GM21447 (cell line): ENCODE measurements around the gene ALDOA.

Source experiments
- ATAC-seq: cut with Tn5 transposase; IDR thresholded peaks from one replicate; pipeline ENCODE4 v1.9.1; 2021; ENCODE audit not compliant: unreplicated experiment

The ALDOA gene

GRCh38 chr16:30068750-30069610 is 3.4 kb downstream of the ALDOA start:
- no peak for ATAC-seq

- ATAC-seq, result no peak
Measured at GRCh38 chr16:30069611-30070462, 4.3 kb downstream of the ALDOA start.

GRCh38 chr16:30070490-30070889 is 4.9 kb downstream of the ALDOA start:
- no peak for ATAC-seq

- ATAC-seq, result peak; percentile 73
Measured at GRCh38 chr16:30075503-30076275, 10.1 kb downstream of the ALDOA start, which contains the start of gene PPP4C. TSS of gene PPP4C (plus strand) at chr16:30075994. CDS start at chr16:30076378, 384 bp downstream.

- peak; percentile 28 for ATAC-seq
Measured at GRCh38 chr16:30076276-30076791, 10.8 kb downstream of the ALDOA start.

GRCh38 chr16:30077656-30078055 is 12.1 kb downstream of the ALDOA start:
- ATAC-seq, result no peak

- ATAC-seq, result no peak
Measured at GRCh38 chr16:30078744-30079143, 13.2 kb downstream of the ALDOA start.

GRCh38 chr16:30079480-30079879 is 13.9 kb downstream of the ALDOA start:
- no peak for ATAC-seq

GRCh38 chr16:30082545-30083090 is 17.1 kb downstream of the ALDOA start:
- no peak for ATAC-seq

GRCh38 chr16:30083216-30084055 is 17.9 kb downstream of the ALDOA start:
- ATAC-seq, result no peak

GRCh38 chr16:30084096-30084815 is 18.7 kb downstream of the ALDOA start:
- no peak for ATAC-seq

GRCh38 chr16:30084816-30085159 is 19.2 kb downstream of the ALDOA start:
- ATAC-seq, result no peak

GRCh38 chr16:30085247-30085646 is 19.7 kb downstream of the ALDOA start:
- ATAC-seq, result no peak

GRCh38 chr16:30085820-30086219 is 20.3 kb downstream of the ALDOA start:
- ATAC-seq, result no peak

- no peak for ATAC-seq
Measured at GRCh38 chr16:30086291-30087140, 21.0 kb downstream of the ALDOA start.

- ATAC-seq, result no peak
Measured at GRCh38 chr16:30087181-30087898, 21.8 kb downstream of the ALDOA start.

- no peak for ATAC-seq
Measured at GRCh38 chr16:30088237-30088831, 22.8 kb downstream of the ALDOA start.
